DND-41 (cell line): Measurements from ENCODE around the gene SLIT1.

Experiments
- CTCF ChIP-seq: IDR thresholded peaks from 2 replicates; pipeline ENCODE4 v1.5.1; 2012; ENCODE audit warnings: borderline replicate concordance, low read length, moderate library complexity, mild to moderate bottlenecking; ENCODE audit not compliant: poor library complexity, severe bottlenecking; ENCODE audit errors: extremely low read depth
- EZH2 ChIP-seq: IDR thresholded peaks from 3 replicates; pipeline ENCODE4 v1.6.1; 2012; ENCODE audit warnings: borderline replicate concordance, low read depth, mild to moderate bottlenecking, moderate library complexity, low read length, inconsistent platforms; ENCODE audit not compliant: severe bottlenecking

DNA sequence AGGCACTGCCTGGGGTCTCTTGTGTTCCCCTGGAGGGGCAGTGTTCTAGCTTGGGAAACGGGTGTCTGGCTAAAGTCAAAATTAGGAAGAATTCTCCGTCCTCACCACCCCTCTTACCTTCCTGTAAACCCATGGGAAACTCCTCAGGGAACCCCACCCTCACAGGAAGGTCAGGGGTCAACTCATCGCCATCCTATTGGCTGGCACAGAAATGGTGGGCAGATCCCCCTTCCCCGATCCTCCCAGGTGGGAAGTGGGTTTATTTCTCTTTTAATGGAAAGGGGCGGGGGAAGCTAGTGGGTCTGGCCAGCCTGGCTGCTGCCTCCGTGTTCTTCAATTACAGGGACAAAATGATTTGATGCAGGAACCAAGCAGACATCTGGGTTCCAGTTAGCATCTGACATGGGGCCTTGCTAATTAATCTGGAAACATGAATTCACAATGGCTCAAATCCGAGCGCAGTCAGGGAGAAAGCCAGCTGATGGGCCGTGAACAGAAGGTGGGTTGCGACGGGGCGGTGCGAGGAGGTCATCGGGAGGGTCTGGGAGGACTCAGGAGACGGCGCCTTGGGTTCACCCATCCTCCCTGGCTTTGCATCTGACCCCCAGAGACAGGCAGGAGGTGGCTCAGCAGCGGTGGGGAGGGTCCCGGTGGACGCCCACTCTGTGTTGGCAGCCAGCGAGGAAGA, 66.6 kb downstream of the SLIT1 start:
- no peak for TF ChIP-seq CTCF
- TF ChIP-seq EZH2 = no peak
